Measurements from ENCODE around the gene ATP12A. TPM values are rescaled to one million over a fixed set of nuclear protein-coding genes. Genes with fewer than 3 reads are reported as not detected.

Gene ATP12A
- total RNA-seq, 2 donors from 2014 or later = 0.12 to 0.42 TPM

DNA sequence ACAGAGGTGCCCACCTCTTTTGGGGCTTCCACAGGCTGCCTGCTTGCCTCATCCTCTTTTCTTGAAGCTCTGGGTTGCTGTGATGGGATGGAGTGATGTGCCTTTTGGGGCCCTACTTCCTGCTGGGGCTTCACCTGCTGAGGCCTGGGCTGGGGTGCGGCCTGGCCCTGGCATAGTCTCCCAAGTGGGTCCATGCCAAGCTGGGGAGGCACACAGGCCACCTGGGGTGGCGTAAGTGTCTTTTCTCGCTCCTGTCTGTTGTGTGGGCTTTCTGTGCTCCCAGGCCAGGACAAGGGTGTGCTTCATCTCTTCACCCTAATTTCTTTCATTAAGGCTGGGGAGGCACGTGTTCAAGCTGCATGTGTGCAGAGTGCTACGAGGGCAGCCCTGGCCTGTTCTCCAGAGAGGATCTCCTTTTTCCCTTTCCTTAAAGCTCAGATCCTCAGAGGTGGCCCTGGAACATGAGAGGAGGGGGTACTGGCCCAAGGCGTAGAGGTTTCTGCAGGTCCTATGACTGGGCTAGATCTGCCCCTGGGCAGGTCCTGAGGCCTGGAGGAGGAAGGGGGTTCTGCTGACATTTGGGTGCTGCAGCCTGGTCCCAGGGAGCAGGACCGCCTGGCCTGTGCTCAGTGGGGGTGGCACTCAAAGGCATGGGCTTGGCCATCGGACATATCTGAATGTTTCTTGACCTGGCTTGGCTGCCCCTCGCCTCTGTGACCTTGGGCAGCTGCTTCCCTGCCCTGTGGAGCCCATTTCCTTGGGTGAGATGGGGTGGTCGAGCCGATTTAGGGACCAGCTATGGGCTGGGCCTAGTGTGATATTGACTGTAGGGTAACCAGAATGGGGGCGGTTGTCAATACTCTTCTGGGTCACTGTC is 60.0 kb downstream of the ATP12A start:
- peaks cover 6 to 9% of the 10 kb centered on the region in 2 donors for H3K27me3 Mint-ChIP-seq
- H3K27ac Mint-ChIP-seq = no peak overlapping the region
- H3K4me3 Mint-ChIP-seq = no peak overlapping the region
- DNase-seq (ENCODE audit: low spot score) (no peak), ATAC-seq (no peak)
- no peaks in the 10 kb centered on the region for H3K9me3 Mint-ChIP-seq
- no peaks in the 10 kb centered on the region for H3K36me3 Mint-ChIP-seq
- no peaks in the 10 kb centered on the region for H3K4me1 Mint-ChIP-seq (ENCODE audit: low read depth in 2 of 2)

DNA sequence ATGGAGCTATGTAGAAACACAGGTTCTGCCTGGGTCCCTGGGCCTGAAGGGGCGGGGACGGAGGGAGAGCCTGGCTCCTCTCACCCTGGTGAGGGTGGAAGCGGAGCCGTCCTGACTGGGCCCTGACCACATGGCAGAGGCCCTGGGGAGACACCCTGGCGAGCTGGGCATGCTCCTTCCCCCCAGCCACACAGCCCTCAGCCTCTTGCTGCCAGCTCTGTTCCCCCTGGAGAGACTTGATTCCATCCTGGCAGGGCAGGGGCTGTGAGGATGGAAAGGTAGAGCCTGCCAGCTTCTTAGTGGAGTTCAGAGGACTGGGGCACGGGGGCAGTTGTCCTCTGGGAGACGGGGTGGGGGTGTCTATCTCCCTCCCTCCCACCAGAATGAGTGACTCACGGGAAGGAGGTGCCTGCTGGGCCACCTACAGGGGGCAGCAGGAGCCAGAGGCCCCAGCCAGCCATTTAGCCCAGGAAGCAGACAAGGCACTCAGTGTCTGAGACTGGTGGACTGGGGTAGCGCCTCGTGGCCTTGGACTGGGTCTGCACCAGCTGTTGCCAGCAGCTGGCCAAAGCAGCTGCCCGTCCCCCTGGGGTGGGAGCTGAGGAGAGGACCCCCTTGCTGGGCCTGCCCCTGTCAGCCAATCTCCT is 60.9 kb downstream of the ATP12A start:
- H3K27ac Mint-ChIP-seq = no peak overlapping the region

DNA sequence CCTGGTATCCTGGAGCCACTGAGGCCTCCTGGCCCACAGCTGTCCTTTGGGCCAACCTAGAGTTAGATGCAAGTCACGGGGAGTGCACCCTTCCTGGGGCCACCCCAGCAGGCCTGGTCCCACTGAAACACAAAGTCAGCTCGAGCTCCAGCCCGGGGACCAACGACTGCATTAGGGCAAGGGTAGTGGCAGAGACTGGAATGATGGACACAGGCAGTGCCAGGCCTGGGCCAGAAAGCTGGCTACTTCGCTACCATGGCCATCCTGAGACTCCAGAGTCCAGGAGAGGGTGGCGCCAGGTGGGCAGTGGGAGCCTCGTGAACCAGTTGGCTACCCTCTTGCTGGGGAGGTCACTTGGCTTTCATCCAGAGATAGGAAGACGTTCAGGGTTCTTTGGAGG is 61.6 kb downstream of the ATP12A start:
- H3K27ac Mint-ChIP-seq = no peak overlapping the region
- peaks cover 11 to 12% of the 10 kb centered on the region in 2 donors for H3K27me3 Mint-ChIP-seq
- H3K9me3 Mint-ChIP-seq = no peaks in the 10 kb centered on the region
- H3K36me3 Mint-ChIP-seq = no peaks in the 10 kb centered on the region
- H3K4me1 Mint-ChIP-seq (ENCODE audit: low read depth in 2 of 2) = no peaks in the 10 kb centered on the region
- no peak for ATAC-seq
- no peak for DNase-seq (ENCODE audit: low spot score)
- no peak overlapping the region for H3K4me3 Mint-ChIP-seq

More for the DNA sequence above, 60.9 kb downstream of the ATP12A start:
- DNase-seq (ENCODE audit: low spot score) (no peak), ATAC-seq (no peak)
- no peaks in the 10 kb centered on the region for H3K36me3 Mint-ChIP-seq
- H3K9me3 Mint-ChIP-seq = no peaks in the 10 kb centered on the region
- peaks cover 9 to 12% of the 10 kb centered on the region in 2 donors for H3K27me3 Mint-ChIP-seq
- no peak overlapping the region for H3K4me3 Mint-ChIP-seq
- no peaks in the 10 kb centered on the region for H3K4me1 Mint-ChIP-seq (ENCODE audit: low read depth in 2 of 2)

DNA sequence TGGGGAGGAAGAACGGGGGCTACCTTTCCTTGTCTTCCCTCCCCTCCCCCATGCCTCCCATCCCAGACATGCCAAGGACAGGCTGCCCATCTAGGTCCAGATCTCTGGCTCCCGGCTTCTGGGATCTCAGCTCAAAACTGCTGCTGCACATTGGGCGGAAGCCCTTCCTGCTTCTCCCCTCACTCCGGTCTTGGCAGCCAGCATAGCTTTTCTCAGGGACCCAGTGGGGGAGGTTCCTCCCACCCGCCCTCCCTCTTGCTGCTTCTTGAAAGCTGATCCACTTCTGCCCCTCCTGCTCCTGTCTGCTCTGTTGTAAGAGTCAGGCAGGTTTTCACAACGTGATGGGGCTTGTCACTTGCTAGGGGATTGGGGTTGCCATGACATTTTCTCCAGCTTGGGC is 62.1 kb downstream of the ATP12A start:
- Mint-ChIP-seq H3K9me3 (no peaks in the 10 kb centered on the region), H3K27ac (no peak overlapping the region), H3K4me3 (no peak overlapping the region), H3K4me1 (ENCODE audit: low read depth in 2 of 2) (peaks cover 0 to 4% of the 10 kb centered on the region in 2 donors), H3K27me3 (peaks cover 16 to 17% of the 10 kb centered on the region in 2 donors), H3K36me3 (no peaks in the 10 kb centered on the region)
- ATAC-seq (no peak), DNase-seq (ENCODE audit: low spot score) (no peak)

DNA sequence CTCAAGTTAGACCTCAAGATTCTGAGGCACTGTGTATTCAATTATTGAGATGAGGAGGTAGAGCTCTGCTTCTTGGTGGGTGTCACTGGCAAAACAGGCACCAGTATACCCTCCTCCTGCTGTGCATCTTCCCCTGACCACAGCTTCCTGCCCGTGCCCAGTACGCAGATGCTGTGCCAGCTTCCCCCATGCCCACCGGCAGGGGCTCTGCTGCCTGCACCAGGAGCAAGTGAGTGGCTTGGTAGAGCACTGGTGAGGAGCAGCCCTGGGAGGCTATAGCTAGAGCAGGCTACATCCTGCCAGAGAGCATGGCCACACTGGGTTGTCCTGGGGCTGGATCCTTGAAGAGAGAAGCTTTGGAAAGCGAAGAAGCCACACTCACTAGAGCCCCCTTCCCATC is 62.8 kb downstream of the ATP12A start:
- Mint-ChIP-seq H3K4me3 (no peak overlapping the region), H3K27me3 (peaks cover 18% of the 10 kb centered on the region in 2 donors), H3K4me1 (ENCODE audit: low read depth in 2 of 2) (peaks cover 0 to 5% of the 10 kb centered on the region in 2 donors), H3K9me3 (no peaks in the 10 kb centered on the region), H3K27ac (no peak overlapping the region), H3K36me3 (no peaks in the 10 kb centered on the region)
- ATAC-seq (no peak), DNase-seq (ENCODE audit: low spot score) (no peak)

DNA sequence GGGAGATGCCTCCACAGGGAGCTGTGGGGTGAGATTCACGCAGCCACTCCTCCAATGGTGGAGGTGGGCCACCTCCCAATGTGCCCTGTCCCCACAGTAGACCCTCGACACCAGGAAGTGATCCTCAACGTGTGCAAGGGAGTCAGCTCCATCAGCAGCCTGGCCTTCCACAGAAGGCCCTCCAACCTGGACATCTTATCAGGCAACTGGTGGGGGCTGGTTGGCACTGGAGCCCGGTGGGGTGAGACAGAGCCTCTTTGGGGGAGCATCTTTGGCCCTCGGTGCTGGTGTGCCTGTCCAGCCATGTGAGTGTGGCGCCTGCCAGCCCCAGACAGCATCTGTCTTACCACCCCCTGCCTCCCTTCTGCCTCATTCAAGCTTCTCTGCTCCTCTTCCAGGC is 64.0 kb downstream of the ATP12A start:
- Mint-ChIP-seq H3K4me3 (no peak overlapping the region), H3K27me3 (peaks cover 24 to 27% of the 10 kb centered on the region in 2 donors), H3K9me3 (no peaks in the 10 kb centered on the region), H3K4me1 (ENCODE audit: low read depth in 2 of 2) (peaks cover 0 to 5% of the 10 kb centered on the region in 2 donors), H3K36me3 (no peaks in the 10 kb centered on the region), H3K27ac (no peak overlapping the region)
- DNase-seq (ENCODE audit: low spot score) (no peak), ATAC-seq (no peak)

DNA sequence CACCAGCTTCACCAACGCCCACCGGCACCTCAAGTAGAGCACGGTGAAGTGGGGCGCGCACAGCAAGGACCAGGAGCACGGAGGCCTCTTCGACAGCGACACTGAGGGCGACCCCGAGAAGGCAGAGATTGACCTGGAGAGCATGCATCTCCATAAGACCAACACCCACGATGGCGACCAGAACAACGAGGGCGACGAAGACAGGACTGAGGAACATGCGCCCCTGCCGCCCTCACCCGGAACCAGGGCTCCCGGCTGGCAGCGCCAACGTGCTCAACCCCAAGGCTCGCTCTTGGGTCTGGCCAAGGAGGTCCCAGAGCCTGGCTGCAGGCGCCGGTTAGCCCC is 65.3 kb downstream of the ATP12A start:
- Mint-ChIP-seq H3K9me3 (no peaks in the 10 kb centered on the region), H3K27me3 (peaks cover 29 to 40% of the 10 kb centered on the region in 2 donors), H3K36me3 (no peaks in the 10 kb centered on the region), H3K4me1 (ENCODE audit: low read depth in 2 of 2) (peaks cover 0 to 5% of the 10 kb centered on the region in 2 donors), H3K27ac (no peak overlapping the region), H3K4me3 (no peak overlapping the region)
- ATAC-seq (no peak), DNase-seq (ENCODE audit: low spot score) (no peak)

DNA sequence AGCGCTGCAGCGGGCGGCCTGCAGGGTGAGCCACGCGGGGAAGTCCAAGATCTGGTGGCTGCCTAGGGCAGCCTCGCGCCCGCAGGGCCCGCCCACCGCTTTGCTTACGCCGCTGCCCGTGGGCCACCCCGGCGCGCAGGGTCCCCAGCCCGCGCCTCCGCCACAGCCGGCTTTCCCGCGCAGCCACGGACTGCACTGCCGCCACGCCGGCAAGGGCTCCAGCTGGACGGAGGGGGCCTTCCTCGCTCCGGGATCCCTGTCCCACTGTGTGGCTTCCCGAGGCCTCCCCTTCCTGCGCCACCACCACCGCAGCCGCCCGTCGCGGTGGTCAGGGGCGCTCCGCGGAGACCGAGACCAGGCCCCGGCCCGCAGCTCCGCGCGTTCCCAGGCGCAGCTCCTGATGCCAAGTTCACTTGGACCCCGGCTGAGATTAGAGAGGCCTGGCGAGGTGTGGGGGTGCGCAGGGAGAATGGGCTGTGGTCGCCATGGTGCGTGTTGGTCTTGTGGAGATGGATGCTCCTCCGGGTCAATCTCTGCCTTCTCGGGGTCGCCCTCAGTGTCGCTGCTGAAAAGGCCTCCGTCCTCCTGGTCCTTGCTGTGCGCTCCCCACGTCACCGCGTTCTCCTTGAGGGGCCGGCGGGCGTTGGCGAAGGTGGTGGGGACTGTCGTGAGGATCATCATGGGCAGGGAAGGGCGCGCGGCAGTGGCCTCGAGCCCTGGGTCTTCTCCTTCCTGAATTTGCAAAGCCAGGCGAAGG is 65.8 kb downstream of the ATP12A start:
- no peaks in the 10 kb centered on the region for H3K36me3 Mint-ChIP-seq
- ATAC-seq (peak in 1 of 2 donors; percentile 29), DNase-seq (ENCODE audit: low spot score) (no peak)
- H3K27ac Mint-ChIP-seq = no peak overlapping the region
- no peak overlapping the region for H3K4me3 Mint-ChIP-seq
- H3K9me3 Mint-ChIP-seq = no peaks in the 10 kb centered on the region
- H3K27me3 Mint-ChIP-seq = peaks cover 34 to 45% of the 10 kb centered on the region in 2 donors
- peaks cover 0 to 5% of the 10 kb centered on the region in 2 donors for H3K4me1 Mint-ChIP-seq (ENCODE audit: low read depth in 2 of 2)

DNA sequence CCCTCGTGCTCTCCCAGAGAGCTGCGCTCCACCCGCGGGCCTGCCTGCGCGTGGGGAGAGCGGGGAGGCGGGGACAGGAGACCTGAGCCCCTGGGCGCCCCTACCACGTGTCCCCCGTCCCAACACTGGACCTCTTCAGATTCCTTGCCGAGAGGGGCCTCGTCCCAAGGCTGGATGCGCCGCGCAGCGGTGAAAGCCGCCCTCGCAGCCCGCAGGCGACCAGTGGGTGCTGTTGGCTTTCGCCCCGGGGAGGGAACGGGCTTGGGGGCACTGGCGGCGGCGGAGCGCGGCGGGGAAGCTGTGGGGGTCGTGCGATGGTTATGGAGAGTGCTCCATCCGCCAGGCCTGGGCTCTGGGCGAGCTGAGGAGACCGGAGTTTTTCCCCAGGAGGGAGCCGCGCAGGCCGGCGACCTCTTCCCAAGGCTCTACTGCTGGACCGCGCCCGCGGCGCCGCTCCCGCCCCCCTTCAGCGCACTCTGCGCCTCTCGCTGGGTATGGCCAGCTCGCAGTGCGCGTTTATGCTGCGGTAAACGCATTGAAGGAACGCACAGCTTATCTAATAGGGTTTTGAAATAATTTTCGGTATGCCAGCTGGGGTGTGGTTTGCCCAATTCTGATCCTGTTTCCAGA is 66.5 kb downstream of the ATP12A start:
- ATAC-seq = peak in 1 of 2 donors; percentile 11
- no peak for DNase-seq (ENCODE audit: low spot score)
- Mint-ChIP-seq H3K4me1 (ENCODE audit: low read depth in 2 of 2) (peaks cover 0 to 5% of the 10 kb centered on the region in 2 donors), H3K36me3 (no peaks in the 10 kb centered on the region), H3K9me3 (no peaks in the 10 kb centered on the region), H3K27ac (no peak overlapping the region), H3K4me3 (peak overlapping the region; percentile 49), H3K27me3 (peaks cover 39 to 52% of the 10 kb centered on the region in 2 donors)

DNA sequence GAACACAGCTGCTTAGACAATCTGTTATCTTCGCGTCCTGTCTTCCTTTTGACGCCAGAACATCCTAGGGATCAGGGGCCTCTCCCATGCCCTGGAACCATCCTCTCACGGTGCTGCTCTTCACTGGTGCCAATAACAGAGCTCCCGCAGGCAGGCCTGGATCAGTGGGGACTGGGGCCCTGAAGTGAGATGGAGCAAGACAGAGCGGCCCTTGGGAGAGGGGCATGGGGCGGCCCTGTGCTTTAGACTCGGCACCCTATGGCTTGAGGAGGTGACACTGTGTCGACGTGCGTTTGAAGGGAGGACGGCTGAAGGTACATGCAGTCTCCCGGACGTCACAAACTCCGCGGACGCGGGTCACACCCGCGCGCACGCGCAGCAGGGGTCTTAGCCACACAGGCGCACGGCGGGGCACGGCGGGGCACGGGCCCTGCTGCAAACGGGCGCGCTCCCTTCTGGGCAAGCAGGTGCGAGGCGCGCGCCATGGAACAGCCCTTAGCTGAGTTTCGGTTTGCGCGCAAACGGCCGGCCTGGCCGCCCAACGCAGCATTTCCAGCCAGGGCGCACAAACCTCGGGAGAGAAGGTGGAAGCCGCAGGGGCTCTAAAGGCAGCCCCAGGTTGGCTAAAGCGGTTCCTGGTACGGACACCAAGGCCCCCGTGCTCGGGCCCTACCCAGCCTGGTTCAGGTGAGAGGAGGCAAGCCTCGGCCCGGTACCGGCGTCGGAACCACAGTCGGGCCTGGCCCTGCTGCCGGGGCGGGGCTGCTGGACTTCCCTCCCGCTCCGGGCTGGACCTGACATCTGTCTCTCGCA is 67.2 kb downstream of the ATP12A start:
- H3K27me3 Mint-ChIP-seq = peaks cover 43 to 56% of the 10 kb centered on the region in 2 donors
- H3K4me3 Mint-ChIP-seq = peak overlapping the region; percentile 49
- DNase-seq (ENCODE audit: low spot score) (no peak), ATAC-seq (peak; percentile 41 to 53)
- no peak overlapping the region for H3K27ac Mint-ChIP-seq
- no peaks in the 10 kb centered on the region for H3K36me3 Mint-ChIP-seq
- H3K9me3 Mint-ChIP-seq = no peaks in the 10 kb centered on the region
- peaks cover 0 to 5% of the 10 kb centered on the region in 2 donors for H3K4me1 Mint-ChIP-seq (ENCODE audit: low read depth in 2 of 2)

DNA sequence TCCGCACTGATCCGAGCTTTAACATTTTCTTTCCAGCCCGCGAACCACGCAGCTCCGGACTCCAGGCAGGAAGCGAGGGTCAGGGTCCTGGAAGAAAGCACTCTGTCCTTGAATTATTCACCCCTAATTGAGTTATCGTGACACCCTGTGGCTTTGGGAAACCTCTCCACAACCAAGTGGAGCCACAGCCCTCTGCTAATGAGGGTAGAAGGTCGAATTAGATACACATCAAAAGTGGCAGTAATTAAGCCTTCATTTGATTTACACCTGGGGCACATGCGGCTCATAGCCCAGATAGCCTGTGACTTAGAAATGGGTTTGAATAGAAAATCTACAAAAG is 67.8 kb downstream of the ATP12A start:
- H3K27me3 Mint-ChIP-seq = peaks cover 45 to 59% of the 10 kb centered on the region in 2 donors
- H3K4me3 Mint-ChIP-seq = no peak overlapping the region
- no peaks in the 10 kb centered on the region for H3K9me3 Mint-ChIP-seq
- no peaks in the 10 kb centered on the region for H3K36me3 Mint-ChIP-seq
- ATAC-seq = no peak
- no peak for DNase-seq (ENCODE audit: low spot score)
- H3K27ac Mint-ChIP-seq = no peak overlapping the region
- peaks cover 0 to 5% of the 10 kb centered on the region in 2 donors for H3K4me1 Mint-ChIP-seq (ENCODE audit: low read depth in 2 of 2)

DNA sequence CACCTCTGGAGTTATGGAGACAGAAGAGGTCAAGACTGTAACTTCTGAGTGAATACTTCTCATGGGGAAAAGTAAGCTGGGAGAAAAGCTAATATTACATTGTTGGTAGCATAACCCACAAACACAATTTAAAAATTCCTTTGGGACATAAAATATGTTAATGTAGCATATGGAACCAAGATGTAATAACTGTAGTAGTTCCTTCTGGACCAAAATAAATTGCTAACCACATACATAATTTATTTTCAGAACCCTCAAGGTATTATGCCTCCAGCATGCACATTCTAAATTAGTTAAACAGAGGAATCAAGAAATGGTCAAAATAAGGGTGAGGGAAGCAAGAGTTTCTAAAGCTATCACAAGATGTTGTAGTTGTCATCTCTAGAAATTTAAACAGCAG is 79.0 kb downstream of the ATP12A start:
- no peaks in the 10 kb centered on the region for H3K36me3 Mint-ChIP-seq
- no peaks in the 10 kb centered on the region for H3K4me1 Mint-ChIP-seq (ENCODE audit: low read depth in 2 of 2)
- ATAC-seq (no peak), DNase-seq (ENCODE audit: low spot score) (no peak)
- H3K27ac Mint-ChIP-seq = no peak overlapping the region
- H3K4me3 Mint-ChIP-seq = no peak overlapping the region
- peaks cover 29 to 40% of the 10 kb centered on the region in 2 donors for H3K27me3 Mint-ChIP-seq
- no peaks in the 10 kb centered on the region for H3K9me3 Mint-ChIP-seq

Data from natural killer cell treated with Interleukin-12 subunit alpha and Interleukin-12 subunit beta and Interleukin-15 and Interleukin-18, amount 100 ng/mL, for 72 hours (primary cell).